LNCAP (cell line): ENCODE data around the gene PXDN.
A peak's percentile ranks its signal among the peaks of the same experiment; 100 is the strongest.

ENCODE experiments used
- CTCF ChIP-seq: fragments of 450-650 bp; IDR thresholded peaks from 2 replicates; pipeline ENCODE4 v1.5.1; 2017; ENCODE audit warnings: mild to moderate bottlenecking

Gene PXDN

GRCh38 chr2:1743396-1744150, 742 bp downstream of the PXDN start:
- no peak for TF ChIP-seq CTCF

GRCh38 chr2:1742681-1743395, 1.5 kb downstream of the PXDN start:
- TF ChIP-seq CTCF = peak; percentile 41

GRCh38 chr2:1742301-1742680, 2.0 kb downstream of the PXDN start:
- TF ChIP-seq CTCF = no peak

- no peak for TF ChIP-seq CTCF
Observed at GRCh38 chr2:1741851-1742250, 2.5 kb downstream of the PXDN start.

GRCh38 chr2:1740716-1741589, 3.4 kb downstream of the PXDN start:
- no peak for TF ChIP-seq CTCF

- no peak for TF ChIP-seq CTCF
Observed at GRCh38 chr2:1739961-1740715, 4.2 kb downstream of the PXDN start.

- no peak for TF ChIP-seq CTCF
Observed at GRCh38 chr2:1739322-1739957, 4.9 kb downstream of the PXDN start.
